Caco-2 (cell line): ENCODE data around the gene PCCB. TPM values are rescaled to one million over a fixed set of nuclear protein-coding genes. Genes with fewer than 3 reads are reported as not detected.
A peak's percentile ranks its signal among the peaks of the same experiment; 100 is the strongest.

Experiments used
- BruUV-seq: library from RNA; stranded (reverse); fragments of 400-500 nt; replicated peaks from 2 replicates; lab custom pipeline; 2021; lab: Mats Ljungman, UMichigan
- CTCF ChIA-PET: fragments of 300-600 bp; sonication (Branson Sonifier 250); formaldehyde crosslinking; loops from one replicate; lab custom pipeline; 2022; ENCODE audit warnings: antibody characterized with exemption; lab: Charles Lee
- POLR2A ChIA-PET: fragments of 300-600 bp; sonication (Branson Sonifier 250); formaldehyde crosslinking; loops from one replicate; lab custom pipeline; 2022; ENCODE audit warnings: antibody characterized with exemption; lab: Charles Lee
- DNase-seq, 2 experiments: peaks; one replicate each; pipeline versions ENCODE4 v3.0.0 to v3.0.0-alpha.2; 2020 to 2022
- H3K27me3 ChIP-seq: replicated peaks from 2 replicates; pipeline ENCODE4 v1.6.0; 2011; ENCODE audit warnings: low read length; ENCODE audit not compliant: control insufficient read depth, insufficient read depth
- H3K36me3 ChIP-seq: 2 replicates; pipeline ENCODE4 v1.5.1; 2011; ENCODE audit warnings: low read length; ENCODE audit not compliant: control insufficient read depth, insufficient read depth
- H3K4me1 ChIP-seq: fragments of 250-450 bp; sonication (Bioruptor Pico); 2 replicates; pipeline ENCODE4 v1.5.1; 2020; ENCODE audit warnings: mild to moderate bottlenecking
- H3K4me3 ChIP-seq: 2 replicates; pipeline ENCODE4 v1.5.1; 2011; ENCODE audit warnings: low read depth, mild to moderate bottlenecking, control low read depth, low read length
- H3K9me3 ChIP-seq: fragments of 250-450 bp; sonication (Bioruptor Pico); 2 replicates; pipeline ENCODE4 v1.5.1; 2020; ENCODE audit warnings: mild to moderate bottlenecking, moderate library complexity
- H3K27ac Mint-ChIP-seq: one replicate; pipeline ENCODE4 v1.8.0; 2022; ENCODE audit warnings: mixed read lengths; ENCODE audit not compliant: unreplicated experiment
- H3K27me3 Mint-ChIP-seq: one replicate; pipeline ENCODE4 v1.8.0; 2022; ENCODE audit warnings: mixed read lengths; ENCODE audit not compliant: insufficient read depth, unreplicated experiment
- H3K36me3 Mint-ChIP-seq: one replicate; pipeline ENCODE4 v1.8.0; 2022; ENCODE audit warnings: mild to moderate bottlenecking, mixed read lengths; ENCODE audit not compliant: insufficient read depth, unreplicated experiment
- H3K4me1 Mint-ChIP-seq: one replicate; pipeline ENCODE4 v1.8.0; 2022; ENCODE audit warnings: low read depth, mixed read lengths; ENCODE audit not compliant: unreplicated experiment
- H3K4me3 Mint-ChIP-seq: one replicate; pipeline ENCODE4 v1.8.0; 2022; ENCODE audit warnings: mild to moderate bottlenecking, moderate library complexity, mixed read lengths; ENCODE audit not compliant: unreplicated experiment
- H3K9me3 Mint-ChIP-seq: one replicate; pipeline ENCODE4 v1.8.0; 2022; ENCODE audit warnings: mixed read lengths; ENCODE audit not compliant: unreplicated experiment
- intact Hi-C: fragments of 100-400 bp; cut with micrococcal nuclease; formaldehyde crosslinking; loops from one replicate; pipeline ENCODE4 v1.10.0; 2022; ENCODE audit not compliant: unreplicated experiment
- total RNA-seq: library from RNA; stranded (reverse); gene quantifications from 2 replicates; pipeline ENCODE4 v1.2.3, GENCODE V29; 2022
- TF ChIP-seq, protein P1 (sequence below), 2 experiments: fragments of 200-600 bp in 1 of 2; IDR thresholded peaks; 1 replicate in 1 of 2; 2 replicates in 1 of 2; pipeline versions ENCODE4 v1.5.1 to v1.8.0; 2011 to 2022; ENCODE audit warnings: antibody characterized with exemption in 1 of 2, control low read depth in 1 of 2, inconsistent platforms in 1 of 2, low read depth in 1 of 2, low read length in 1 of 2, mild to moderate bottlenecking in 1 of 2, moderate library complexity in 1 of 2; ENCODE audit not compliant: insufficient read depth in 1 of 2, severe bottlenecking in 1 of 2, unreplicated experiment in 1 of 2

The PCCB gene
- total RNA-seq, 1 experiment from 2014 or later, result 45.5 TPM

DNA sequence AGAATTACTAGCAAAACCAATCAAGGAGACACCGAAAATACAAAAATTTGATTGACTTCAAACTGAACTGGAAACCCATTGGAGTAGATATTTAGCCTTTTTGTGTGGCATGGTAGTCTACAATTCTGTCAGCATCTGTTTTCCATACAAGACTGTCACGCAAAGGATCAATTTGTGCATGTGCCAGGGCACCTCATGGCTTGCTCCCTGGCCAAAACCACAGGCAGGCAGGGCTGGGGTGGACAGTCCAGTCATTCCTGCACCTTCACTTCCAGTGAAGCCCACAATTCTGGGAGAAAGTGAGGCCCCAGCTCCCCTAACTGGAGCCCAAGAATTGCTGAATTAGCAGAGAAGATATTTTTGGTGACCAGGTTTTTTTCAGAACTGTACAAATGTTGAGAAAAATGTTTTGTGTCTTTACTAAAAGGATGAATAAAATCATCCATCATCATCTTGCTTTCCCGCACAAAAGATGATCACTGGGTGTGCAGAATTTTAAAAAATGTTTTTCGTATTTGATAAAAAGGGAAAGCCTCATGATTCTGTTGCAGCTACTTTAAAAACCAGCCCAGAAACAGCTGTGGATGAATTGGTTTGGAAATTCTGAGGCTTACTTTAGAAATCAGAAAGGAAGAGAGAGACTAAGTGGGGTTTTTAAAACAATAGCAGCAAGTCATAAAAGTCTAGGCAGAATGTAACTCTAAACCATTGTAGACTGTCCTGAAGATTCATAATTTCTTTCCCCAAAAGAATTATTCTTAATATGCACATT is 86.4 kb downstream of the PCCB start:
- BruUV-seq, result no TSS peak
- CTCF ChIA-PET, result no interaction called here

DNA sequence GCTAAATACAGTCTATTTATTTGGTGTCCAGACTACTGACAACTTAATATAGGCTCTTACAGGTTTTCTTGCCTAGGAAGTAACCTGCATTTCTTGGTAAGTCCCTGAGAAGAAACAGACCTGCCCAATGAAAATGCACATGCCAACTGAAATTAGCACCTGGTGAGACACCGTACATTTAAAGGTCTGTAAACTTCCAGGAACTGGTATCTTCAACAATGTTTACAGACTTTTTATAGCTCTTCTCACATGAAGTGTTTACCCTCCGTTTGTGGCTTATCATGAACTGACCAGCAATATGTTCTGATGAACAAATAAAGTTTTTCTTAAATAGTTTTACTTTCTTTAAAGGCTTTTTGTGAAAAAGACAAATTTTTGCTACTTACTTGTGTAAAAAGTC is 93.3 kb downstream of the PCCB start:
- no peaks in the 10 kb centered on the region for H3K9me3 Mint-ChIP-seq
- H3K27me3 ChIP-seq, result no peaks in the 10 kb centered on the region
- no peak overlapping the region for H3K27ac Mint-ChIP-seq
- no peaks in the 10 kb centered on the region for H3K9me3 ChIP-seq
- ChIA-PET CTCF (no interaction called here), POLR2A (interaction anchor here (0.6 kb wide), 1 partner anchor 409 kb away, joined by 3 read pairs; the partner anchor contains the start of gene STAG1)
- no peak overlapping the region for H3K4me3 Mint-ChIP-seq
- H3K36me3 Mint-ChIP-seq, result peaks cover 35% of the 10 kb centered on the region
- H3K4me1 Mint-ChIP-seq, result no peaks in the 10 kb centered on the region
- intact Hi-C loops, result loop anchor here (5.0 to 10.0 kb wide), 2 partner anchors 149 to 266 kb away; partner anchors contain the start of gene MSL2
- no peak for DNase-seq
- BruUV-seq, result no TSS peak
- TF ChIP-seq, protein P1, sequence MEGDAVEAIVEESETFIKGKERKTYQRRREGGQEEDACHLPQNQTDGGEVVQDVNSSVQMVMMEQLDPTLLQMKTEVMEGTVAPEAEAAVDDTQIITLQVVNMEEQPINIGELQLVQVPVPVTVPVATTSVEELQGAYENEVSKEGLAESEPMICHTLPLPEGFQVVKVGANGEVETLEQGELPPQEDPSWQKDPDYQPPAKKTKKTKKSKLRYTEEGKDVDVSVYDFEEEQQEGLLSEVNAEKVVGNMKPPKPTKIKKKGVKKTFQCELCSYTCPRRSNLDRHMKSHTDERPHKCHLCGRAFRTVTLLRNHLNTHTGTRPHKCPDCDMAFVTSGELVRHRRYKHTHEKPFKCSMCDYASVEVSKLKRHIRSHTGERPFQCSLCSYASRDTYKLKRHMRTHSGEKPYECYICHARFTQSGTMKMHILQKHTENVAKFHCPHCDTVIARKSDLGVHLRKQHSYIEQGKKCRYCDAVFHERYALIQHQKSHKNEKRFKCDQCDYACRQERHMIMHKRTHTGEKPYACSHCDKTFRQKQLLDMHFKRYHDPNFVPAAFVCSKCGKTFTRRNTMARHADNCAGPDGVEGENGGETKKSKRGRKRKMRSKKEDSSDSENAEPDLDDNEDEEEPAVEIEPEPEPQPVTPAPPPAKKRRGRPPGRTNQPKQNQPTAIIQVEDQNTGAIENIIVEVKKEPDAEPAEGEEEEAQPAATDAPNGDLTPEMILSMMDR (IDR thresholded peaks at IDR 0.05; ENCODE audit: insufficient read depth in 1 of 2, low read depth in 1 of 2, low read length in 1 of 2, severe bottlenecking in 1 of 2, unreplicated experiment in 1 of 2), result no peak
- H3K4me1 ChIP-seq, result peaks cover 9% of the 10 kb centered on the region
- no peaks in the 10 kb centered on the region for H3K27me3 Mint-ChIP-seq
- no peak overlapping the region for H3K4me3 ChIP-seq
- H3K36me3 ChIP-seq, result peaks cover 2% of the 10 kb centered on the region; the same call in 1 of the 2 replicates

More for the DNA sequence above, 86.4 kb downstream of the PCCB start:
- H3K4me1 ChIP-seq, result no peaks in the 10 kb centered on the region
- peaks cover 63% of the 10 kb centered on the region for H3K36me3 Mint-ChIP-seq
- intact Hi-C loops, result no loop called here
- no peaks in the 10 kb centered on the region for H3K9me3 ChIP-seq
- no peak overlapping the region for H3K4me3 Mint-ChIP-seq
- POLR2A ChIA-PET, result no interaction called here
- H3K4me3 ChIP-seq, result no peak overlapping the region
- TF ChIP-seq, protein P1 (IDR thresholded peaks at IDR 0.05; ENCODE audit: insufficient read depth in 1 of 2, low read depth in 1 of 2, low read length in 1 of 2, severe bottlenecking in 1 of 2, unreplicated experiment in 1 of 2), result no peak
- H3K27me3 ChIP-seq, result no peaks in the 10 kb centered on the region
- H3K4me1 Mint-ChIP-seq, result no peaks in the 10 kb centered on the region
- no peak for DNase-seq
- H3K9me3 Mint-ChIP-seq, result no peaks in the 10 kb centered on the region
- H3K27ac Mint-ChIP-seq, result no peak overlapping the region
- peaks cover 2% of the 10 kb centered on the region; the same call in 1 of the 2 replicates for H3K36me3 ChIP-seq
- H3K27me3 Mint-ChIP-seq, result no peaks in the 10 kb centered on the region

DNA sequence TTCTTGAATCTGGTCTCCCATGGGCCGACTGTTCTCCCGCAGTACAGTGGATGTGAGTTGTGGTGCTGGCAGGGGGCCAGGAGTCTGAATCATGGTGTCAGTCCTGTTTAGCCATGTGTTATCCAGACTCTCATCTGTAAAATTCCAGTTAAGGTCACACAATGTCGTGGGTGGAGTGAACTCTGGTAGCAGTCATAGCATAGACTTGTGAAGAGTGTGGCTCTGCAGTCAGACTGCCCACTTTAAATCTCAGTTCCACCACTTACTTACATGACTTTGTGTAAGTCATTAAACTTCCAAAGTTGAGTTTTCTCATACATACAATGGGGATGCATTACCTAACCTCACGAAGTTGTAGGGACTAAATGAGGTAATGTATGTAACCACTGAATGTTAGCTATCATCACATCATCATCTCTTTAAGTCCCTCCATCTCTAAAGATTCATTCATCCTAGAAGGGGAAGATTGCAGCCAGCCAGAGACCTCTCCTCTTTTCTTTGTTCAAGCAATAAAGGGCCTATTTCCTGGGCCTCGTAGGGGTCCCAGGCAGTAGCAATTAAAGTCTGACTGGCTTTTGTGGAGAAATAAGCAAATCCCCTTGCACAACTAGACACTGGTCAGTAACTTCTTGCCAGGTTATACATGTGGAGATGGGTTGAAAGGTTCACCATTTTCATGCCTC is 93.9 kb downstream of the PCCB start:
- H3K36me3 Mint-ChIP-seq, result peaks cover 29% of the 10 kb centered on the region
- H3K4me3 ChIP-seq, result no peak overlapping the region
- H3K27me3 ChIP-seq, result no peaks in the 10 kb centered on the region
- H3K27me3 Mint-ChIP-seq, result no peaks in the 10 kb centered on the region
- no peaks in the 10 kb centered on the region for H3K9me3 ChIP-seq
- no TSS peak for BruUV-seq
- ChIA-PET POLR2A (interaction anchor here (0.6 kb wide), 1 partner anchor 408 kb away, joined by 3 read pairs; the partner anchor contains the start of gene STAG1), CTCF (no interaction called here)
- no peak overlapping the region for H3K27ac Mint-ChIP-seq
- H3K36me3 ChIP-seq, result peaks cover 2% of the 10 kb centered on the region; the same call in 1 of the 2 replicates
- DNase-seq, result peak; percentile 20 to 41
- H3K4me1 ChIP-seq, result peaks cover 9% of the 10 kb centered on the region
- intact Hi-C loops, result loop anchor here (5.0 to 10.0 kb wide), 2 partner anchors 149 to 267 kb away; partner anchors contain the start of gene MSL2
- H3K9me3 Mint-ChIP-seq, result no peaks in the 10 kb centered on the region
- H3K4me3 Mint-ChIP-seq, result no peak overlapping the region
- TF ChIP-seq, protein P1 (IDR thresholded peaks at IDR 0.05; ENCODE audit: insufficient read depth in 1 of 2, low read depth in 1 of 2, low read length in 1 of 2, severe bottlenecking in 1 of 2, unreplicated experiment in 1 of 2), result no peak
- H3K4me1 Mint-ChIP-seq, result no peaks in the 10 kb centered on the region
